ENCODE measurements around the gene IGSF23.
"Not testable (repeated sequence)": the region's sequence is repeated elsewhere in the genome, so short reads cannot be mapped to it uniquely, and the experiment has no call there.

- not testable (repeated sequence) for TF ChIP-seq CTCF, POLR2A (IDR thresholded peaks at IDR 0.05)
Observed at GRCh38 chr19:44625637-44626036, 12.3 kb downstream of the IGSF23 start.

Measured in Peyer's patch (tissue), 4 donors.